Measurements from ENCODE around the gene RMDN3.

DNA sequence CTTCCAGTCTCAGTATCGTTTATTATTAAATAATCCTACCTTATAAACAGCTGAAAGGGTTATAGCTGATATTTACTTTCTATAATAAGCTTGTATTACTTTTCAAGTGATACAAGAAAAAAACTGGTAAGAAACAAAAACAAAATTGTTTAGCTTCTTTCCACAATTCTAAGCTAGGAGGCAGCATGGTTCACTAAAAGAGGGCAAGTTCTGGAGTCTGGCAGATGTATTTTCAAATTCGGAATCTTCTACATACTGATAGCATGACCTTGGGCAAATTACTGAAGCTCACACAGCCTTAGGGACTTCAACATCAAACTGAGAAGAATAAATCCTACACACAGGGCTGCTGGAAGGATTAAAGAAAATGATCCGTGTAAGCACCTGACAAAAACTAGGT lies 30.1 kb upstream of the RMDN3 start:
- no peak for TF ChIP-seq SMARCE1 (IDR thresholded peaks at IDR 0.05; ENCODE audit: borderline replicate concordance)
- TF ChIP-seq TARDBP (CRISPR knock-in tag; IDR thresholded peaks at IDR 0.05): no peak
- no peak for TF ChIP-seq TP53 (CRISPR knock-in tag; conservative IDR thresholded peaks at IDR 0.05)
- no peak for TF ChIP-seq POLR2A (IDR thresholded peaks at IDR 0.05; ENCODE audit: insufficient read depth in 1 of 2, low read depth in 2 of 2, low read length in 2 of 2)
- TF ChIP-seq, protein P1, sequence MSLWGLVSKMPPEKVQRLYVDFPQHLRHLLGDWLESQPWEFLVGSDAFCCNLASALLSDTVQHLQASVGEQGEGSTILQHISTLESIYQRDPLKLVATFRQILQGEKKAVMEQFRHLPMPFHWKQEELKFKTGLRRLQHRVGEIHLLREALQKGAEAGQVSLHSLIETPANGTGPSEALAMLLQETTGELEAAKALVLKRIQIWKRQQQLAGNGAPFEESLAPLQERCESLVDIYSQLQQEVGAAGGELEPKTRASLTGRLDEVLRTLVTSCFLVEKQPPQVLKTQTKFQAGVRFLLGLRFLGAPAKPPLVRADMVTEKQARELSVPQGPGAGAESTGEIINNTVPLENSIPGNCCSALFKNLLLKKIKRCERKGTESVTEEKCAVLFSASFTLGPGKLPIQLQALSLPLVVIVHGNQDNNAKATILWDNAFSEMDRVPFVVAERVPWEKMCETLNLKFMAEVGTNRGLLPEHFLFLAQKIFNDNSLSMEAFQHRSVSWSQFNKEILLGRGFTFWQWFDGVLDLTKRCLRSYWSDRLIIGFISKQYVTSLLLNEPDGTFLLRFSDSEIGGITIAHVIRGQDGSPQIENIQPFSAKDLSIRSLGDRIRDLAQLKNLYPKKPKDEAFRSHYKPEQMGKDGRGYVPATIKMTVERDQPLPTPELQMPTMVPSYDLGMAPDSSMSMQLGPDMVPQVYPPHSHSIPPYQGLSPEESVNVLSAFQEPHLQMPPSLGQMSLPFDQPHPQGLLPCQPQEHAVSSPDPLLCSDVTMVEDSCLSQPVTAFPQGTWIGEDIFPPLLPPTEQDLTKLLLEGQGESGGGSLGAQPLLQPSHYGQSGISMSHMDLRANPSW (CRISPR knock-in tag; IDR thresholded peaks at IDR 0.05; ENCODE audit: borderline replicate concordance): no peak

All from HepG2 (cell line).